Activated T-cell treated with anti-CD3 and anti-CD28 coated beads, Interleukin-2, amount 50 U/mL, for 48 hours (primary cell): ENCODE results near the gene PAX2.

Experiments used
- DNase-seq, 2 experiments: peaks; one replicate each; pipeline ENCODE4 v3.0.0-alpha.2; 2020

PAX2 gene

DNA sequence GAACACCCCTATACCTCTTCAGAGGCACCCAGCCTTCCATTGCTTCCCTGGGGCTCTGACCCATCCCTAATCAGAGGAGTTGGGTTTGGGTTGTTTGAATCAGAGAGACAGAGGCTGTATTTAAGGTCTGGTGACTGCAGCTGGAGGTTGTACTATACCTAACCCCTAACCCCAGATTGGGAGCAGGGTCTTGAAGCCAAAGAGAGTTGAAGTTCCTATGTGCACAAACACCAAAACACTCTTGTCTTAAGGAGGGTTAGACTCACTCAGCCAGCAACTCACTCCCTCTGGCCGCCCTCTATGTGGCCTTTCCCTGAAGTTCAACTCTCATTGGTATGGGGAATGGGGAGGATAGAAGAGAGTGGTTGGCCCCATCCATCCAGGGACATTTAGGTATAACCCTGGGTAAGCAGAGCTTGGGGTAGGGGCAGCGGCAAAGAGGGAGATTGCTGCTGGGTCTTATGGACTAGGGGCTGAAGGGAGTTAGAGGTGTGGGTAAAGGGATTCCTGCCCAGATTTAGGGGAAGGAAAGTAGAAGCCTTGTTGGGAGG, 80.0 kb downstream of the PAX2 start:
- DNase-seq: peak in 1 of 2 experiments; percentile 13

DNA sequence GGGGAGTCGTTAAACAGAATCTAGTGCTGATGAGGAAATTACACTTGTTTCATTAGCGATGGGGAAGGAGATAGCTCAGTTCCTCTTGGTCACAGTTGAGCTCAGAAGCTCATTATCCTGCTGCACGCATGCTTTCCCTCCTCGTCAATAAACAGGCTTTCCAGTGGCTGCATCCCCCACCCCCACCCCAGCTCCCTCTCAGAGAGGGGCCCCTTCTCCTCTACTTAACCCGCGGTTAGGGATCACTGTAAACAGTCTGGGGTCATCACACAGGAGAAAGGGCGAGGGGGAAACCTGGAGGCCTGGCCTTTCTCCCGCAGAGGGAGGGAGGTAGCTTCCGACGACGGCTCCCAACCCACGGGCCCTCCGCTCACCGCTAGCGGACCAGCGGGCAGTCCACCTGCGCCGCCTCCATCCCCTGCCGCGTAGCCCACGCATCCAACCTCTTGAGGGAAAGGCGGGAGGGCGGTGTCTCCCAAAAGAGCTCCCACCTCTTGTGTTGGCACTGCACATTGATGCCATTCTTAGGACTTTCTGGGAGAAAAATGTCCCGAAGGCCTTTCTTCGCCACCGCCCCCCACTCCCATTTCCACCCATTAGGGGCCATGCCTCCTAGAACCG, 80.8 kb downstream of the PAX2 start:
- DNase-seq: no peak

- no peak for DNase-seq
Measured at GRCh38 chr10:100826661-100826982, 81.2 kb downstream of the PAX2 start.

DNA sequence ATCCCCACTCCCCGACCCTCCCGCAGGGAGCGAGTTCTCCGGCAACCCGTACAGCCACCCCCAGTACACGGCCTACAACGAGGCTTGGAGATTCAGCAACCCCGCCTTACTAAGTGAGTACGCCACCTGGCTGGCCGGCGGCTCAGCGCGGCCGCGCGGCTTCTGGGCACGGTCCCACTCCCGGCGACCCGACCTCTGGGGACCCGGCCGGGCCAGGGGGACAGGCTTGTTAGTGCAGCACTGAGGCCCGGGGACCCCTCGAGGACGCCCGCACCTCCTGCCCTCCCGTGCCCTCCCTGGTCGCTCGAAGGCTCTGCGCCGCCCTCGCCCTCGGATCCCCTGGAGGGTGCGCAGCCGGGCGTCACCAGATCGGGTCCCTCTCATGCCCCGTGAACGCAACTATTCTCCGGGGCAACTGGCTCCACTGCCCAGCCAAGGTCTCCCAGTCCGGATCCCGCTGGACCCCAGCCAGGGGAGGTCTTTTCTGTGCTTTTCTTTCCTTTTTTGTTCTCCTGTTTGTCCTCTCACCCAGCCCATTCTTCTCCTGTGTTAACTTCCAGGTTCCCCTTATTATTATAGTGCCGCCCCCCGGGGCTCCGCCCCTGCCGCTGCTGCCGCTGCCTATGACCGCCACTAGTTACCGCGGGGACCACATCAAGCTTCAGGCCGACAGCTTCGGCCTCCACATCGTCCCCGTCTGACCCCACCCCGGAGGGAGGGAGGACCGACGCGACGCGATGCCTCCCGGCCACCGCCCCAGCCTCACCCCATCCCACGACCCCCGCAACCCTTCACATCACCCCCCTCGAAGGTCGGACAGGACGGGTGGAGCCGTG, 81.8 kb downstream of the PAX2 start:
- DNase-seq: peak; percentile 56 to 63

DNA sequence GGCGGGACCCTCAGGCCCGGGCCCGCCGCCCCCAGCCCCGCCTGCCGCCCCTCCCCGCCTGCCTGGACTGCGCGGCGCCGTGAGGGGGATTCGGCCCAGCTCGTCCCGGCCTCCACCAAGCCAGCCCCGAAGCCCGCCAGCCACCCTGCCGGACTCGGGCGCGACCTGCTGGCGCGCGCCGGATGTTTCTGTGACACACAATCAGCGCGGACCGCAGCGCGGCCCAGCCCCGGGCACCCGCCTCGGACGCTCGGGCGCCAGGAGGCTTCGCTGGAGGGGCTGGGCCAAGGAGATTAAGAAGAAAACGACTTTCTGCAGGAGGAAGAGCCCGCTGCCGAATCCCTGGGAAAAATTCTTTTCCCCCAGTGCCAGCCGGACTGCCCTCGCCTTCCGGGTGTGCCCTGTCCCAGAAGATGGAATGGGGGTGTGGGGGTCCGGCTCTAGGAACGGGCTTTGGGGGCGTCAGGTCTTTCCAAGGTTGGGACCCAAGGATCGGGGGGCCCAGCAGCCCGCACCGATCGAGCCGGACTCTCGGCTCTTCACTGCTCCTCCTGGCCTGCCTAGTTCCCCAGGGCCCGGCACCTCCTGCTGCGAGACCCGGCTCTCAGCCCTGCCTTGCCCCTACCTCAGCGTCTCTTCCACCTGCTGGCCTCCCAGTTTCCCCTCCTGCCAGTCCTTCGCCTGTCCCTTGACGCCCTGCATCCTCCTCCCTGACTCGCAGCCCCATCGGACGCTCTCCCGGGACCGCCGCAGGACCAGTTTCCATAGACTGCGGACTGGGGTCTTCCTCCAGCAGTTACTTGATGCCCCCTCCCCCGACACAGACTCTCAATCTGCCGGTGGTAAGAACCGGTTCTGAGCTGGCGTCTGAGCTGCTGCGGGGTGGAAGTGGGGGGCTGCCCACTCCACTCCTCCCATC, 82.7 kb downstream of the PAX2 start:
- peak; percentile 54 to 60 for DNase-seq

DNA sequence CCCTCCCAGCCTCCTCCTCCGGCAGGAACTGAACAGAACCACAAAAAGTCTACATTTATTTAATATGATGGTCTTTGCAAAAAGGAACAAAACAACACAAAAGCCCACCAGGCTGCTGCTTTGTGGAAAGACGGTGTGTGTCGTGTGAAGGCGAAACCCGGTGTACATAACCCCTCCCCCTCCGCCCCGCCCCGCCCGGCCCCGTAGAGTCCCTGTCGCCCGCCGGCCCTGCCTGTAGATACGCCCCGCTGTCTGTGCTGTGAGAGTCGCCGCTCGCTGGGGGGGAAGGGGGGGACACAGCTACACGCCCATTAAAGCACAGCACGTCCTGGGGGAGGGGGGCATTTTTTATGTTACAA, 83.3 kb downstream of the PAX2 start:
- DNase-seq: peak; percentile 51 to 54

DNA sequence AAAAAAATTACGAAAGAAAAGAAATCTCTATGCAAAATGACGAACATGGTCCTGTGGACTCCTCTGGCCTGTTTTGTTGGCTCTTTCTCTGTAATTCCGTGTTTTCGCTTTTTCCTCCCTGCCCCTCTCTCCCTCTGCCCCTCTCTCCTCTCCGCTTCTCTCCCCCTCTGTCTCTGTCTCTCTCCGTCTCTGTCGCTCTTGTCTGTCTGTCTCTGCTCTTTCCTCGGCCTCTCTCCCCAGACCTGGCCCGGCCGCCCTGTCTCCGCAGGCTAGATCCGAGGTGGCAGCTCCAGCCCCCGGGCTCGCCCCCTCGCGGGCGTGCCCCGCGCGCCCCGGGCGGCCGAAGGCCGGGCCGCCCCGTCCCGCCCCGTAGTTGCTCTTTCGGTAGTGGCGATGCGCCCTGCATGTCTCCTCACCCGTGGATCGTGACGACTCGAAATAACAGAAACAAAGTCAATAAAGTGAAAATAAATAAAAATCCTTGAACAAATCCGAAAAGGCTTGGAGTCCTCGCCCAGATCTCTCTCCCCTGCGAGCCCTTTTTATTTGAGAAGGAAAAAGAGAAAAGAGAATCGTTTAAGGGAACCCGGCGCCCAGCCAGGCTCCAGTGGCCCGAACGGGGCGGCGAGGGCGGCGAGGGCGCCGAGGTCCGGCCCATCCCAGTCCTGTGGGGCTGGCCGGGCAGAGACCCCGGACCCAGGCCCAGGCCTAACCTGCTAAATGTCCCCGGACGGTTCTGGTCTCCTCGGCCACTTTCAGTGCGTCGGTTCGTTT, 83.9 kb downstream of the PAX2 start:
- peak in 1 of 2 experiments; percentile 30 for DNase-seq

DNA sequence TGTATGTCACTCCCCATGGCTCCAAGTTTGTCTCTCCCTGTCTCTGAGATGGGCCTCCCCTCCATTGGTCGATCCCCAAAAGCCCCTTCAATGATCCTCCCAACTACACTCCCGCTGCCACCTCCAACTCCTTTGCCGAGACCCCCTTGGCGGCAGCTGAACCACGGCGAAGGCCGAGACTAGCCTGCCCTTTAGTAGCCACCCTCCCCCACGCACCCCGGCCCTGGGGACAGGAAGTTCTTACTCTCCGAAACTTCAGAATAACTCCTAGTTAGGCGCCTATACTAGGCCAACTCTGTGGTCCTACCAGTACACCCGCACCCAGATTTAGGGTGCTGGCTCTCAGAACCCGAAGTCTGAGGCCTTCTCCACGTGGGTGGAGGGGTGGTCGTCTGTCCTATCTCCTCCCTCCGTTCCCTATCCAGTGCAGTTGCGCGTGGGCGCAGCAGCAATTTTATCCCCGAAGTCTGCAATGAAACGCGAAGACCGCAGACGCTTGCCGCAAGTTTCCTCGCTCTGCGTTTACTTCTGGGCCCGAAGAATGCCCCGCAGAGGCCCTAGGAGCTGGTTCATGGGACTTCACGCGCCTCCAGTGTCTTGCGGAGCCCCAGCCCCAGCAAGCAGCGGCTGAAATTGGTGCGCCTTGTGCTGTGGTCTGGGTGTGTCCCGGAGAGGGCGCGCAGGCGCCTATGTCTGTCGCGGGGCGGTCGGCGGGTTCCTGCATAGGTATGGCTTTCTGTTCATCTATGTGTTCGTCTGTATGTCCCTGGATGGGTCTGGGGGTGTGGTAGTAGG, 84.7 kb downstream of the PAX2 start:
- peak; percentile 41 to 42 for DNase-seq

DNA sequence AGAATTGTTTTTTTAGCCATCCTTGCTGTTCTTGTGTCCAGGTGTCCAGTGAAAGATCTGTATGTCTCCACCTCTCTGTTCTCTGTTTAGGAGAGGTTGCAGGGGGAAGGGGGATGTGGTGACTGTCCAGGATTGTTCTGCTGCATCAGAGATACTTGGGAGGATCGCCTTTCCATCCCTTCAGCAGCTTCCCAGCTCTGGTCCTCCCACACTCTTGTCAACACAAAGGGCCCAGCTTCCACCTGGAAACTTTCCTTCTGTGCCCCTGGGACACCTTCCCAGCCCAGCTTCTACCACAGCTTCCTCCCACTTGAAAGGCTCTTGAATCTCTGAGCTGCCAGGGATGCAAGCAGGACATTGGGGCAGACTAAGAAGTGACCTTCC, 85.3 kb downstream of the PAX2 start:
- no peak for DNase-seq

GRCh38 chr10:100831742-100832141, 86.4 kb downstream of the PAX2 start:
- DNase-seq: peak in 1 of 2 experiments; percentile 5

GRCh38 chr10:100835810-100836209, 90.4 kb downstream of the PAX2 start:
- no peak for DNase-seq

- no peak for DNase-seq
Measured at GRCh38 chr10:100836891-100837290, 91.5 kb downstream of the PAX2 start.

- DNase-seq: no peak
Measured at GRCh38 chr10:100837300-100837699, 91.9 kb downstream of the PAX2 start.

GRCh38 chr10:100838986-100839385, 93.6 kb downstream of the PAX2 start:
- no peak for DNase-seq

GRCh38 chr10:100841528-100841927, 96.1 kb downstream of the PAX2 start:
- DNase-seq: no peak

DNA sequence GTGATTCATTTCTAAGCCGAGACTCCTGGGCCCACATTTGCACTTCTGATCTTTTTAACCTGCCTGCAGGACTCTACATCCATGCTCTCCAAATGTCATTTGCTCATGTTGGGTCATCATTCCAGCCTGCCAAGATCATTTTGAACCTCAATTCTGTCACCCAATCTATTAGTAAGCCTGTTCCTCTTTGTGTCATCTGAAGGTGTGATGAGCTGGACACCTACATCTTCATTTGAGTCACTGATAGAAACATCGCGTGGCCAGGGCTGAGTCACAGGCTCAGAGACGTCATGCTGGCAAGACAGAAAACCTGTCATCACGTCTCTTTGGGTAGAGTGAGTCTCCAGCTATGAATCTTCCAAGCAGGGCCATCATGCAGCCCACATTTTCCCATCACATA, 102.1 kb downstream of the PAX2 start:
- peak; percentile 81 to 87 for DNase-seq

- DNase-seq: no peak
Measured at GRCh38 chr10:100848770-100849169, 103.4 kb downstream of the PAX2 start.

GRCh38 chr10:100858261-100858660, 112.9 kb downstream of the PAX2 start:
- no peak for DNase-seq

DNA sequence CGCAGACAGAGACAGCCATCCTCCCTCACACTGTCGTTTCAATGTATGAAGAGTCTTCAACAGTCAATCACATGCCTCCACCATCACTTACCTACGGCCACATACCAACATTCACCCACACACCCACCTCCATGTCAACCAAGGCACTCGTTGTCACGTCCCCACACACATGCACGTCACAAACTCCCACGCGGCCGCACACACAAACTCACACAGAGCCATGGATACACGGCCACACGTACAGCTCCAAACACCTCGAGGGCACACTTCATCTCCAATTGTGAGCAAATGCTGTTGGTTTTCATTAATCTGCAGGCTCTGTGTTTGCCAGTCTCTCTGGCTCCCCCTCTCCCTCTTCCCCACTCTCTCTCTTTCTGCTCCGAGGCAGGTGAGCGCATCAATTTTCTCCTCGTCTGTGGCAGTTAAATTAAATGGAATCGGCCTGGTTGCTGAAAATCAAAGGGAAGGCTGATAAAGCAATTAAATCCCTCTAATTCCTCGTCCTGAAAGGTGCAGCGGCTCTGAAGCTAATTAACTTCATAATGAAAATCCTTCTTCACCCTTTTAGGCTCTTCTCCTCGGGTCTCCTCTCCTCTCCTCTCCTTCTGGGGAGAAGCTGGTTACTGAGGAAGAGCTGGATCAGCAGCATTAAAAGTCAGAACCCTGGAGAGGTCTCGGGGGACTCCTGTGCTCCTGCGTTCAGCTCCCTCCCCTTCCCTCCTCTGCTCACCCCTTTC, 113.5 kb downstream of the PAX2 start:
- no peak for DNase-seq

DNA sequence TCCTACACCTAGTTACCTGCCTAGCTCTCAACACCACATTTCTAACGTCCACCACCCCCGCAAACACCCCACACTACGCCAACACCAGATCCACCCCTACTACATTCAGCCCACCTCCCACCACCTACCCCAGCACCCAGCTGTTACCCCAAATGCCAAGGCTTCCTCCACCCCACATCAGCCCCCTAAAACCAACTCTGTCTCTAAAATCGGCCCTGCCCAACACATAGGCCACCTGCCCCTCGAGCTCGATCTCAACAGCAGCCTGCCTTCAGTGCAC, 114.0 kb downstream of the PAX2 start:
- no peak for DNase-seq

DNA sequence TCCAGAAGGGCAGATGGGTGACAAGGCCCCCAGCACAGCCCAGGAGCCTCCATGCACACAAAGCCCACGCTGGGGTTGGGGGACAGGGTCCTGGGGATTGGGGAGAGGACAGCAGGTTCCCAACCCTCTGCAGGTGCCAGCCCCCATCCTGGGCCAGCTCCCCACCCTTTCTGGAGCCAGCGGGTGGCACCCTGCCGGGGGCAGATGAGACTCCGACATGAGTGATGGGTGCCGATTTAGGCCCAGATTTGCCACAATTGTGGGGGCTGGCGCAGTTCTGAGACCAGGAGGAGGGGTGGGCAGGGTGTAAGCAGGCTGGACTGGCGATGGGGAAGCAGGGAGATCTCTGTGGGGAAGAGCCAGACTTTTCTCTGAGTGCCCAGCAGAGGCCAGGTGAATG, 118.1 kb downstream of the PAX2 start:
- DNase-seq: no peak
